ENCODE measurements around the gene ZBED6. TPM values are rescaled to one million over a fixed set of nuclear protein-coding genes. Genes with fewer than 3 reads are reported as not detected.
A peak's percentile ranks its signal among the peaks of the same experiment; 100 is the strongest.

Gene ZBED6
- total and polyA plus RNA-seq, 9 of the 15 experiments (the other 6 are each of a cell fraction or from before 2014, with no cell fraction given), result 0.21 to 16.6 (median 5.0) TPM

DNA sequence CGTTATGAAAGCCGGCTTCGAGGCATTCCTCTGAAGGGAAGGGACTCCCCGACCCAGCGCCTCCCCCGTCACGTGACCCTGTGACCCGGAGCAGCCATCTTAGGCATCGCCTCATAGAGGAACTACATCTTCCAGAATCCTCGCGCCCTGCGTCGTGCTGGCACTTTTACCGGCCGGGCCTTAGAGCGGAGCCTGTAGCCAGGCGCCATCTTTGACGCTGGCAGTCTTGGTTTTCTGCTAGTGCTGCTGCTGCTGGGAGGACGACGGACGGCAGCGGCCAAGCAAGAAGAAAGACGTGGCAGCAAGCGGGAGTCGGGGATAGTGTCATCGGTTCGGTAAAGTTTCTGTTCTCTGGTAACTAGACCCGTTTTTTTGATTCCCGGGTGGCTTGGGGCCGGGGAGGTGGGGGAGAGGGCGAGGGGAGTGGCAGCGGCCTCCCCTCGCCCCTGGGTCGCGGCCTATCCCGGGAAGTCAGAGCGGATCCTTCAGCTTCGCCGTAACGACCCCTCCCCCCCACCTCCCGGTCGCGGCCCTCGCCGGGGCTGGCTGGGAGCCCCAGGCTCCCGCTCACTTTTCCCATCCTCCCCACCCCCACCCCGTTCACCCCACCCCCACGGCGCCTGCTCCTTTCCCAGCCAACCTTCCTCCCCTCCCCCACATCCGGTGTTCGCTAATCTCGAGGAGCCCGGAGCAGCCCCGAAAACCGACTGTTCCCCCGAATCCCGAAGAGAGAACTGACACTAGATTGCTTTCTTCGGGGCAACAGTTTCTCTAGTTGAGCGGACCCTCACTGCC, at the start of gene ZBED6, which contains the start of gene ZC3H11A (continued):
- TF ChIP-seq CTBP1 (IDR thresholded peaks at IDR 0.05; ENCODE audit: borderline replicate concordance), result peak; percentile 51; the same call in 1 of the 2 replicates
- no peak for TF ChIP-seq ZNF224 (CRISPR knock-in tag; IDR thresholded peaks at IDR 0.05)
- no peak; the same call in 1 of the 2 replicates for TF ChIP-seq ELF1 (tag; IDR thresholded peaks at IDR 0.05)
- TF ChIP-seq, protein P1, sequence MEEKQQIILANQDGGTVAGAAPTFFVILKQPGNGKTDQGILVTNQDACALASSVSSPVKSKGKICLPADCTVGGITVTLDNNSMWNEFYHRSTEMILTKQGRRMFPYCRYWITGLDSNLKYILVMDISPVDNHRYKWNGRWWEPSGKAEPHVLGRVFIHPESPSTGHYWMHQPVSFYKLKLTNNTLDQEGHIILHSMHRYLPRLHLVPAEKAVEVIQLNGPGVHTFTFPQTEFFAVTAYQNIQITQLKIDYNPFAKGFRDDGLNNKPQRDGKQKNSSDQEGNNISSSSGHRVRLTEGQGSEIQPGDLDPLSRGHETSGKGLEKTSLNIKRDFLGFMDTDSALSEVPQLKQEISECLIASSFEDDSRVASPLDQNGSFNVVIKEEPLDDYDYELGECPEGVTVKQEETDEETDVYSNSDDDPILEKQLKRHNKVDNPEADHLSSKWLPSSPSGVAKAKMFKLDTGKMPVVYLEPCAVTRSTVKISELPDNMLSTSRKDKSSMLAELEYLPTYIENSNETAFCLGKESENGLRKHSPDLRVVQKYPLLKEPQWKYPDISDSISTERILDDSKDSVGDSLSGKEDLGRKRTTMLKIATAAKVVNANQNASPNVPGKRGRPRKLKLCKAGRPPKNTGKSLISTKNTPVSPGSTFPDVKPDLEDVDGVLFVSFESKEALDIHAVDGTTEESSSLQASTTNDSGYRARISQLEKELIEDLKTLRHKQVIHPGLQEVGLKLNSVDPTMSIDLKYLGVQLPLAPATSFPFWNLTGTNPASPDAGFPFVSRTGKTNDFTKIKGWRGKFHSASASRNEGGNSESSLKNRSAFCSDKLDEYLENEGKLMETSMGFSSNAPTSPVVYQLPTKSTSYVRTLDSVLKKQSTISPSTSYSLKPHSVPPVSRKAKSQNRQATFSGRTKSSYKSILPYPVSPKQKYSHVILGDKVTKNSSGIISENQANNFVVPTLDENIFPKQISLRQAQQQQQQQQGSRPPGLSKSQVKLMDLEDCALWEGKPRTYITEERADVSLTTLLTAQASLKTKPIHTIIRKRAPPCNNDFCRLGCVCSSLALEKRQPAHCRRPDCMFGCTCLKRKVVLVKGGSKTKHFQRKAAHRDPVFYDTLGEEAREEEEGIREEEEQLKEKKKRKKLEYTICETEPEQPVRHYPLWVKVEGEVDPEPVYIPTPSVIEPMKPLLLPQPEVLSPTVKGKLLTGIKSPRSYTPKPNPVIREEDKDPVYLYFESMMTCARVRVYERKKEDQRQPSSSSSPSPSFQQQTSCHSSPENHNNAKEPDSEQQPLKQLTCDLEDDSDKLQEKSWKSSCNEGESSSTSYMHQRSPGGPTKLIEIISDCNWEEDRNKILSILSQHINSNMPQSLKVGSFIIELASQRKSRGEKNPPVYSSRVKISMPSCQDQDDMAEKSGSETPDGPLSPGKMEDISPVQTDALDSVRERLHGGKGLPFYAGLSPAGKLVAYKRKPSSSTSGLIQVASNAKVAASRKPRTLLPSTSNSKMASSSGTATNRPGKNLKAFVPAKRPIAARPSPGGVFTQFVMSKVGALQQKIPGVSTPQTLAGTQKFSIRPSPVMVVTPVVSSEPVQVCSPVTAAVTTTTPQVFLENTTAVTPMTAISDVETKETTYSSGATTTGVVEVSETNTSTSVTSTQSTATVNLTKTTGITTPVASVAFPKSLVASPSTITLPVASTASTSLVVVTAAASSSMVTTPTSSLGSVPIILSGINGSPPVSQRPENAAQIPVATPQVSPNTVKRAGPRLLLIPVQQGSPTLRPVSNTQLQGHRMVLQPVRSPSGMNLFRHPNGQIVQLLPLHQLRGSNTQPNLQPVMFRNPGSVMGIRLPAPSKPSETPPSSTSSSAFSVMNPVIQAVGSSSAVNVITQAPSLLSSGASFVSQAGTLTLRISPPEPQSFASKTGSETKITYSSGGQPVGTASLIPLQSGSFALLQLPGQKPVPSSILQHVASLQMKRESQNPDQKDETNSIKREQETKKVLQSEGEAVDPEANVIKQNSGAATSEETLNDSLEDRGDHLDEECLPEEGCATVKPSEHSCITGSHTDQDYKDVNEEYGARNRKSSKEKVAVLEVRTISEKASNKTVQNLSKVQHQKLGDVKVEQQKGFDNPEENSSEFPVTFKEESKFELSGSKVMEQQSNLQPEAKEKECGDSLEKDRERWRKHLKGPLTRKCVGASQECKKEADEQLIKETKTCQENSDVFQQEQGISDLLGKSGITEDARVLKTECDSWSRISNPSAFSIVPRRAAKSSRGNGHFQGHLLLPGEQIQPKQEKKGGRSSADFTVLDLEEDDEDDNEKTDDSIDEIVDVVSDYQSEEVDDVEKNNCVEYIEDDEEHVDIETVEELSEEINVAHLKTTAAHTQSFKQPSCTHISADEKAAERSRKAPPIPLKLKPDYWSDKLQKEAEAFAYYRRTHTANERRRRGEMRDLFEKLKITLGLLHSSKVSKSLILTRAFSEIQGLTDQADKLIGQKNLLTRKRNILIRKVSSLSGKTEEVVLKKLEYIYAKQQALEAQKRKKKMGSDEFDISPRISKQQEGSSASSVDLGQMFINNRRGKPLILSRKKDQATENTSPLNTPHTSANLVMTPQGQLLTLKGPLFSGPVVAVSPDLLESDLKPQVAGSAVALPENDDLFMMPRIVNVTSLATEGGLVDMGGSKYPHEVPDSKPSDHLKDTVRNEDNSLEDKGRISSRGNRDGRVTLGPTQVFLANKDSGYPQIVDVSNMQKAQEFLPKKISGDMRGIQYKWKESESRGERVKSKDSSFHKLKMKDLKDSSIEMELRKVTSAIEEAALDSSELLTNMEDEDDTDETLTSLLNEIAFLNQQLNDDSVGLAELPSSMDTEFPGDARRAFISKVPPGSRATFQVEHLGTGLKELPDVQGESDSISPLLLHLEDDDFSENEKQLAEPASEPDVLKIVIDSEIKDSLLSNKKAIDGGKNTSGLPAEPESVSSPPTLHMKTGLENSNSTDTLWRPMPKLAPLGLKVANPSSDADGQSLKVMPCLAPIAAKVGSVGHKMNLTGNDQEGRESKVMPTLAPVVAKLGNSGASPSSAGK (IDR thresholded peaks at IDR 0.05), result peak; percentile 91
- no peak for TF ChIP-seq SMARCE1 (IDR thresholded peaks at IDR 0.05)
- TF ChIP-seq NCOA4 (IDR thresholded peaks at IDR 0.05; ENCODE audit: partially characterized antibody), result no peak
- no peak for TF ChIP-seq ZNF165 (CRISPR knock-in tag; IDR thresholded peaks at IDR 0.05; ENCODE audit: borderline replicate concordance)
- TF ChIP-seq SIN3B (IDR thresholded peaks at IDR 0.05; ENCODE audit: low read depth), result no peak
- 0 out of 2 replicates have a peak, but pooled peaks have one; percentile 48 for TF ChIP-seq FOXK1 (CRISPR knock-in tag; IDR thresholded peaks at IDR 0.05; ENCODE audit: borderline replicate concordance)
- TF ChIP-seq, protein P2, sequence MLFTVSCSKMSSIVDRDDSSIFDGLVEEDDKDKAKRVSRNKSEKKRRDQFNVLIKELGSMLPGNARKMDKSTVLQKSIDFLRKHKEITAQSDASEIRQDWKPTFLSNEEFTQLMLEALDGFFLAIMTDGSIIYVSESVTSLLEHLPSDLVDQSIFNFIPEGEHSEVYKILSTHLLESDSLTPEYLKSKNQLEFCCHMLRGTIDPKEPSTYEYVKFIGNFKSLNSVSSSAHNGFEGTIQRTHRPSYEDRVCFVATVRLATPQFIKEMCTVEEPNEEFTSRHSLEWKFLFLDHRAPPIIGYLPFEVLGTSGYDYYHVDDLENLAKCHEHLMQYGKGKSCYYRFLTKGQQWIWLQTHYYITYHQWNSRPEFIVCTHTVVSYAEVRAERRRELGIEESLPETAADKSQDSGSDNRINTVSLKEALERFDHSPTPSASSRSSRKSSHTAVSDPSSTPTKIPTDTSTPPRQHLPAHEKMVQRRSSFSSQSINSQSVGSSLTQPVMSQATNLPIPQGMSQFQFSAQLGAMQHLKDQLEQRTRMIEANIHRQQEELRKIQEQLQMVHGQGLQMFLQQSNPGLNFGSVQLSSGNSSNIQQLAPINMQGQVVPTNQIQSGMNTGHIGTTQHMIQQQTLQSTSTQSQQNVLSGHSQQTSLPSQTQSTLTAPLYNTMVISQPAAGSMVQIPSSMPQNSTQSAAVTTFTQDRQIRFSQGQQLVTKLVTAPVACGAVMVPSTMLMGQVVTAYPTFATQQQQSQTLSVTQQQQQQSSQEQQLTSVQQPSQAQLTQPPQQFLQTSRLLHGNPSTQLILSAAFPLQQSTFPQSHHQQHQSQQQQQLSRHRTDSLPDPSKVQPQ (CRISPR knock-in tag; IDR thresholded peaks at IDR 0.05; ENCODE audit: borderline replicate concordance), result no peak
- peak; percentile 77 to 86 for TF ChIP-seq TEAD1 (CRISPR knock-in tag; IDR thresholded peaks at IDR 0.05)

Measured in K562 (cell line).